HG03439 (cell line): Measurements from ENCODE around the gene EPM2A.
A peak's percentile ranks its signal among the peaks of the same experiment; 100 is the strongest.

ENCODE experiments used
- ATAC-seq: cut with Tn5 transposase; IDR thresholded peaks from one replicate; pipeline ENCODE4 v1.9.1; 2021; ENCODE audit warnings: mild to moderate bottlenecking, moderate library complexity; ENCODE audit not compliant: unreplicated experiment

EPM2A gene

GRCh38 chr6:145688493-145688905 is 46.8 kb downstream of the EPM2A start:
- no peak for ATAC-seq

GRCh38 chr6:145685932-145686331 is 49.4 kb downstream of the EPM2A start:
- ATAC-seq: no peak

GRCh38 chr6:145681965-145682364 is 53.4 kb downstream of the EPM2A start:
- no peak for ATAC-seq

- no peak for ATAC-seq
These were observed 61.8 kb downstream of the EPM2A start for GRCh38 chr6:145673504-145673903.

- ATAC-seq: no peak
These were observed 65.0 kb downstream of the EPM2A start for GRCh38 chr6:145670311-145670710.

- no peak for ATAC-seq
These were observed 65.7 kb downstream of the EPM2A start for GRCh38 chr6:145669627-145670034.

GRCh38 chr6:145668844-145669243 is 66.5 kb downstream of the EPM2A start:
- no peak for ATAC-seq

GRCh38 chr6:145660676-145661075 is 74.6 kb downstream of the EPM2A start:
- no peak for ATAC-seq

GRCh38 chr6:145656128-145656527 is 79.2 kb downstream of the EPM2A start:
- ATAC-seq: no peak

- ATAC-seq: no peak
These were observed 82.7 kb downstream of the EPM2A start for GRCh38 chr6:145652572-145652971.

- ATAC-seq: no peak
These were observed 83.3 kb downstream of the EPM2A start for GRCh38 chr6:145651988-145652387.

- no peak for ATAC-seq
These were observed 87.2 kb downstream of the EPM2A start for GRCh38 chr6:145648149-145648548.

GRCh38 chr6:145647602-145648001 is 87.7 kb downstream of the EPM2A start:
- ATAC-seq: no peak

- ATAC-seq: no peak
These were observed 91.6 kb downstream of the EPM2A start for GRCh38 chr6:145643760-145644159.

- ATAC-seq: peak; percentile 95
These were observed 101.2 kb downstream of the EPM2A start for GRCh38 chr6:145633981-145634627.

- ATAC-seq: no peak
These were observed 102.3 kb downstream of the EPM2A start for GRCh38 chr6:145632971-145633370.

- no peak for ATAC-seq
These were observed 103.9 kb downstream of the EPM2A start for GRCh38 chr6:145631374-145631773.

- ATAC-seq: no peak
These were observed 104.7 kb downstream of the EPM2A start for GRCh38 chr6:145630598-145630997.

- ATAC-seq: no peak
These were observed 105.8 kb downstream of the EPM2A start for GRCh38 chr6:145629478-145629877.

- no peak for ATAC-seq
These were observed 107.9 kb downstream of the EPM2A start for GRCh38 chr6:145627451-145627850.

GRCh38 chr6:145626857-145627256 is 108.5 kb downstream of the EPM2A start:
- no peak for ATAC-seq

- no peak for ATAC-seq
These were observed 112.1 kb downstream of the EPM2A start for GRCh38 chr6:145623231-145623630.

GRCh38 chr6:145621776-145622175 is 113.5 kb downstream of the EPM2A start:
- ATAC-seq: no peak
